GM23338 (cell line): ENCODE data around the gene SLAMF6. TPM values are rescaled to one million over a fixed set of nuclear protein-coding genes. Genes with fewer than 3 reads are reported as not detected.

Experiments used
- ATAC-seq: fragments of 200-7000 bp; cut with Tn5 transposase; 3 replicates; pipeline ENCODE4 v1.9.1; 2020
- DNase-seq: peaks from one replicate; pipeline ENCODE4 v3.0.0-alpha.2; 2015; ENCODE audit warnings: low spot score
- H2AFZ ChIP-seq: fragments of 200-600 bp; sonication (generic); 2 replicates; pipeline ENCODE4 v1.8.0; 2016; ENCODE audit warnings: antibody characterized with exemption, mild to moderate bottlenecking, moderate library complexity
- H3F3A ChIP-seq: fragments of 200-600 bp; sonication (generic); replicated peaks from 2 replicates; pipeline ENCODE4 v1.8.0; 2017; ENCODE audit warnings: antibody characterized with exemption, mixed run types, low read depth
- H3K27ac ChIP-seq: fragments of 200-600 bp; sonication (generic); 2 replicates; pipeline ENCODE4 v1.6.1; 2016; ENCODE audit warnings: low read depth
- H3K27me3 ChIP-seq: fragments of 200-600 bp; sonication (generic); 2 replicates; pipeline ENCODE4 v1.8.0; 2016; ENCODE audit warnings: mild to moderate bottlenecking, mixed run types, moderate library complexity; ENCODE audit not compliant: insufficient read depth
- H3K36me3 ChIP-seq: fragments of 200-600 bp; sonication (generic); 2 replicates; pipeline ENCODE4 v1.8.0; 2016; ENCODE audit warnings: mild to moderate bottlenecking; ENCODE audit not compliant: insufficient read depth
- H3K4me1 ChIP-seq: fragments of 200-600 bp; sonication (generic); 2 replicates; pipeline ENCODE4 v1.8.0; 2016; ENCODE audit warnings: mild to moderate bottlenecking, moderate library complexity; ENCODE audit not compliant: insufficient read depth
- H3K4me2 ChIP-seq: fragments of 200-600 bp; sonication (generic); 2 replicates; pipeline ENCODE4 v1.7.1; 2017; ENCODE audit warnings: mixed run types
- H3K4me3 ChIP-seq: fragments of 200-600 bp; sonication (generic); 2 replicates; pipeline ENCODE4 v1.6.1; 2016; ENCODE audit warnings: mixed run types
- H3K79me2 ChIP-seq: fragments of 200-600 bp; sonication (generic); replicated peaks from 2 replicates; pipeline ENCODE4 v1.8.0; 2017; ENCODE audit warnings: mild to moderate bottlenecking; ENCODE audit not compliant: insufficient read depth
- H3K9me2 ChIP-seq: fragments of 200-600 bp; sonication (generic); 2 replicates; pipeline ENCODE4 v1.8.0; 2017; ENCODE audit not compliant: insufficient read depth
- H4K20me1 ChIP-seq: fragments of 200-600 bp; sonication (generic); replicated peaks from 2 replicates; pipeline ENCODE4 v1.8.0; 2017; ENCODE audit warnings: mild to moderate bottlenecking; ENCODE audit not compliant: insufficient read depth
- H3K27ac Mint-ChIP-seq: 2 replicates; pipeline ENCODE4 v1.8.0; 2020; ENCODE audit warnings: inconsistent platforms, mild to moderate bottlenecking, moderate library complexity, mixed read lengths
- H3K27me3 Mint-ChIP-seq: 3 replicates; pipeline ENCODE4 v1.8.0; 2022; ENCODE audit warnings: low read depth, mild to moderate bottlenecking, moderate library complexity, mixed read lengths, inconsistent platforms; ENCODE audit not compliant: insufficient read depth, poor library complexity
- H3K36me3 Mint-ChIP-seq: 3 replicates; pipeline ENCODE4 v1.8.0; 2021; ENCODE audit warnings: low read depth, mild to moderate bottlenecking, inconsistent platforms, moderate library complexity, mixed read lengths
- H3K4me1 Mint-ChIP-seq: 3 replicates; pipeline ENCODE4 v1.8.0; 2020; ENCODE audit warnings: mild to moderate bottlenecking, inconsistent platforms, mixed read lengths
- H3K4me3 Mint-ChIP-seq: 3 replicates; pipeline ENCODE4 v1.8.0; 2021; ENCODE audit warnings: moderate library complexity, mild to moderate bottlenecking, inconsistent platforms, mixed read lengths
- H3K9me3 Mint-ChIP-seq: 3 replicates; pipeline ENCODE4 v1.8.0; 2020; ENCODE audit warnings: moderate library complexity, mild to moderate bottlenecking, inconsistent platforms, mixed read lengths
- EZH2 ChIP-seq: fragments of 200-600 bp; sonication (generic); IDR thresholded peaks from one replicate; pipeline ENCODE4 v1.8.0; 2017; ENCODE audit warnings: antibody characterized with exemption, mild to moderate bottlenecking, low read depth; ENCODE audit not compliant: unreplicated experiment
- EZH2phosphoT487 ChIP-seq: fragments of 200-600 bp; sonication (generic); IDR thresholded peaks from one replicate; pipeline ENCODE4 v1.8.1; 2018; ENCODE audit warnings: antibody characterized with exemption; ENCODE audit not compliant: unreplicated experiment
- JUNB ChIP-seq: IDR thresholded peaks from one replicate; pipeline ENCODE4 v1.6.1; 2016; ENCODE audit warnings: antibody characterized with exemption; ENCODE audit not compliant: unreplicated experiment
- POLR2AphosphoS5 ChIP-seq: IDR thresholded peaks from 2 replicates; pipeline ENCODE4 v1.6.1; 2016; ENCODE audit warnings: antibody characterized with exemption, low read depth
- STAT1 ChIP-seq: IDR thresholded peaks from one replicate; pipeline ENCODE4 v1.6.1; 2016; ENCODE audit warnings: antibody characterized with exemption; ENCODE audit not compliant: unreplicated experiment
- ZNF114 ChIP-seq: fragments of 250-450 bp; sonication (Bioruptor Pico); IDR thresholded peaks from 2 replicates; pipeline ENCODE4 v1.5.0; 2020; ENCODE audit warnings: mild to moderate bottlenecking, moderate library complexity
- polyA plus RNA-seq: library from polyadenylated mRNA; unstranded; fragments of >200 nt; fragmentation: Nextera tagmentation; extraction: Ambion mirVana; gene quantifications from 2 replicates; pipeline ENCODE4 v1.2.1, GENCODE V29; 2016
- total RNA-seq: library from RNA; depleted of rRNA; stranded (reverse); fragments of >200 nt; shearing (Covaris generic); gene quantifications from 2 replicates; pipeline ENCODE4 v1.2.3, GENCODE V29; 2014
- TF ChIP-seq, protein P1 (sequence below), 2 experiments: fragments of 200-600 bp in 1 of 2; sonication (generic) in 1 of 2; conservative IDR thresholded peaks; 2 replicates each; pipeline versions ENCODE4 v1.5.1 to v1.6.1; 2016 to 2017; ENCODE audit warnings: antibody characterized with exemption in 2 of 2, low read depth in 2 of 2, mild to moderate bottlenecking in 2 of 2, moderate library complexity in 1 of 2
- TF ChIP-seq, protein P2 (sequence below): IDR thresholded peaks from one replicate; pipeline ENCODE4 v1.6.1; 2018; ENCODE audit warnings: antibody characterized with exemption; ENCODE audit not compliant: unreplicated experiment
- TF ChIP-seq, protein P3 (sequence below): fragments of 250-450 bp; sonication (Bioruptor Pico); IDR thresholded peaks from 2 replicates; pipeline ENCODE4 v1.5.0; 2020; ENCODE audit warnings: mild to moderate bottlenecking, moderate library complexity
- TF ChIP-seq, protein P4 (sequence below): IDR thresholded peaks from 2 replicates; pipeline ENCODE4 v1.6.1; 2016; ENCODE audit warnings: antibody characterized with exemption

SLAMF6 gene
- total and polyA plus RNA-seq, 2 experiments from 2014 or later: not detected

DNA sequence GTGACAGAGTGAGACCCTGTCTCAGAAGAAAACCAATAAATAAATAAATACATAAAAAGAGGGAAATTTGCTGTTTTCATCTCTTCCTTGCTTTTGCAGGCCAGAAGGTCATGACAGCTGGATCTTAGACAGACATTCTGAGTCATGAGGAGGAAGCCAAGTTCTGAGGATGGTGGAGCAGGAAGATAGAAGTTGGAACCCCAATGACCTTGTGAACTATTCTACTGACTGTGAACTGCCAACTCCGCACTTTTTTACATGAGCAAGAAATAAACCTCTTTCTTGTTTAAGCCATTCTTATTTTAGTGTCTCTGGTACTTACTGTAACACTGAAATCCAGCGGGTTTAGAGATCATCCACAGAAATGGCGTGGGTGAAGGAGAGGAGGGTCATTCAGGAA, 47.8 kb upstream of the SLAMF6 start:
- no peak overlapping the region for H3K27ac ChIP-seq
- no peaks in the 10 kb centered on the region for H4K20me1 ChIP-seq
- H3K4me2 ChIP-seq: no peak overlapping the region
- no peaks in the 10 kb centered on the region for H3F3A ChIP-seq
- DNase-seq: no peak
- no peaks in the 10 kb centered on the region for H3K79me2 ChIP-seq
- H3K36me3 ChIP-seq: no peaks in the 10 kb centered on the region
- no peaks in the 10 kb centered on the region for H3K36me3 Mint-ChIP-seq
- H3K27me3 Mint-ChIP-seq: peaks cover 3% of the 10 kb centered on the region
- TF ChIP-seq, protein P1, sequence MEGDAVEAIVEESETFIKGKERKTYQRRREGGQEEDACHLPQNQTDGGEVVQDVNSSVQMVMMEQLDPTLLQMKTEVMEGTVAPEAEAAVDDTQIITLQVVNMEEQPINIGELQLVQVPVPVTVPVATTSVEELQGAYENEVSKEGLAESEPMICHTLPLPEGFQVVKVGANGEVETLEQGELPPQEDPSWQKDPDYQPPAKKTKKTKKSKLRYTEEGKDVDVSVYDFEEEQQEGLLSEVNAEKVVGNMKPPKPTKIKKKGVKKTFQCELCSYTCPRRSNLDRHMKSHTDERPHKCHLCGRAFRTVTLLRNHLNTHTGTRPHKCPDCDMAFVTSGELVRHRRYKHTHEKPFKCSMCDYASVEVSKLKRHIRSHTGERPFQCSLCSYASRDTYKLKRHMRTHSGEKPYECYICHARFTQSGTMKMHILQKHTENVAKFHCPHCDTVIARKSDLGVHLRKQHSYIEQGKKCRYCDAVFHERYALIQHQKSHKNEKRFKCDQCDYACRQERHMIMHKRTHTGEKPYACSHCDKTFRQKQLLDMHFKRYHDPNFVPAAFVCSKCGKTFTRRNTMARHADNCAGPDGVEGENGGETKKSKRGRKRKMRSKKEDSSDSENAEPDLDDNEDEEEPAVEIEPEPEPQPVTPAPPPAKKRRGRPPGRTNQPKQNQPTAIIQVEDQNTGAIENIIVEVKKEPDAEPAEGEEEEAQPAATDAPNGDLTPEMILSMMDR (conservative IDR thresholded peaks at IDR 0.05; ENCODE audit: low read depth in 2 of 2): no peak
- no peak overlapping the region for H3K27ac Mint-ChIP-seq
- H3K4me3 ChIP-seq: no peak overlapping the region
- H3K4me3 Mint-ChIP-seq: no peak overlapping the region
- H3K4me1 Mint-ChIP-seq: no peaks in the 10 kb centered on the region
- H3K9me3 Mint-ChIP-seq: no peaks in the 10 kb centered on the region
- H2AFZ ChIP-seq: no peak overlapping the region
- no peaks in the 10 kb centered on the region for H3K4me1 ChIP-seq
- no peaks in the 10 kb centered on the region for H3K9me2 ChIP-seq
- no peaks in the 10 kb centered on the region for H3K27me3 ChIP-seq
- no peak for ATAC-seq

DNA sequence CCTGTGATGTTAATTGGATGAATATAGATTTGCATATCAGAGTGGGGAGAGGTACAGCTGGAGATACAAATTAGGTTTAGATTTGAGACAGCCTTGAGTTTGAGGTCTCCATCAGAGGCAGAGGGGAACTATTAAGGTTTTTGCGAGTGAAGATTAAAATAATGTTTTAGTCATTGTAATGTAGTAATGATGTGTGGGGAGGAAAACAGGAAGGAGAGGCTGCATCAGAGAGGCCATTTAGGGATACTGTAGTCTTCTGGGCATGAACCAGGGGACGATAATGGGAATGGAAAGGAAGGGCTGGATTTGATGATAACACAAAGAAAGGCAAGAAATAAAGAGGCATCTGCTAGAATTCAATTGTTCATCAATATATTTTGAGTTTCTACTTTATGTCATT, 46.8 kb upstream of the SLAMF6 start:
- H3K4me1 ChIP-seq: no peaks in the 10 kb centered on the region
- Mint-ChIP-seq H3K36me3 (no peaks in the 10 kb centered on the region), H3K4me1 (no peaks in the 10 kb centered on the region), H3K9me3 (no peaks in the 10 kb centered on the region), H3K4me3 (no peak overlapping the region), H3K27ac (no peak overlapping the region), H3K27me3 (peaks cover 3% of the 10 kb centered on the region)
- H3K27me3 ChIP-seq: no peaks in the 10 kb centered on the region
- H4K20me1 ChIP-seq: no peaks in the 10 kb centered on the region
- ATAC-seq: no peak
- H3K9me2 ChIP-seq: no peaks in the 10 kb centered on the region
- H3K79me2 ChIP-seq: no peaks in the 10 kb centered on the region
- no peak overlapping the region for H2AFZ ChIP-seq
- no peak overlapping the region for H3K4me3 ChIP-seq
- no peaks in the 10 kb centered on the region for H3F3A ChIP-seq
- DNase-seq: no peak
- H3K4me2 ChIP-seq: no peak overlapping the region
- no peak overlapping the region for H3K27ac ChIP-seq
- H3K36me3 ChIP-seq: no peaks in the 10 kb centered on the region
- TF ChIP-seq STAT1 (no peak), POLR2AphosphoS5 (no peak), JUNB (no peak), EZH2phosphoT487 (no peak), ZNF114 (CRISPR knock-in tag) (no peak), EZH2 (no peak)
- TF ChIP-seq, protein P2, sequence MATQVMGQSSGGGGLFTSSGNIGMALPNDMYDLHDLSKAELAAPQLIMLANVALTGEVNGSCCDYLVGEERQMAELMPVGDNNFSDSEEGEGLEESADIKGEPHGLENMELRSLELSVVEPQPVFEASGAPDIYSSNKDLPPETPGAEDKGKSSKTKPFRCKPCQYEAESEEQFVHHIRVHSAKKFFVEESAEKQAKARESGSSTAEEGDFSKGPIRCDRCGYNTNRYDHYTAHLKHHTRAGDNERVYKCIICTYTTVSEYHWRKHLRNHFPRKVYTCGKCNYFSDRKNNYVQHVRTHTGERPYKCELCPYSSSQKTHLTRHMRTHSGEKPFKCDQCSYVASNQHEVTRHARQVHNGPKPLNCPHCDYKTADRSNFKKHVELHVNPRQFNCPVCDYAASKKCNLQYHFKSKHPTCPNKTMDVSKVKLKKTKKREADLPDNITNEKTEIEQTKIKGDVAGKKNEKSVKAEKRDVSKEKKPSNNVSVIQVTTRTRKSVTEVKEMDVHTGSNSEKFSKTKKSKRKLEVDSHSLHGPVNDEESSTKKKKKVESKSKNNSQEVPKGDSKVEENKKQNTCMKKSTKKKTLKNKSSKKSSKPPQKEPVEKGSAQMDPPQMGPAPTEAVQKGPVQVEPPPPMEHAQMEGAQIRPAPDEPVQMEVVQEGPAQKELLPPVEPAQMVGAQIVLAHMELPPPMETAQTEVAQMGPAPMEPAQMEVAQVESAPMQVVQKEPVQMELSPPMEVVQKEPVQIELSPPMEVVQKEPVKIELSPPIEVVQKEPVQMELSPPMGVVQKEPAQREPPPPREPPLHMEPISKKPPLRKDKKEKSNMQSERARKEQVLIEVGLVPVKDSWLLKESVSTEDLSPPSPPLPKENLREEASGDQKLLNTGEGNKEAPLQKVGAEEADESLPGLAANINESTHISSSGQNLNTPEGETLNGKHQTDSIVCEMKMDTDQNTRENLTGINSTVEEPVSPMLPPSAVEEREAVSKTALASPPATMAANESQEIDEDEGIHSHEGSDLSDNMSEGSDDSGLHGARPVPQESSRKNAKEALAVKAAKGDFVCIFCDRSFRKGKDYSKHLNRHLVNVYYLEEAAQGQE: no peak
- TF ChIP-seq, protein P3, sequence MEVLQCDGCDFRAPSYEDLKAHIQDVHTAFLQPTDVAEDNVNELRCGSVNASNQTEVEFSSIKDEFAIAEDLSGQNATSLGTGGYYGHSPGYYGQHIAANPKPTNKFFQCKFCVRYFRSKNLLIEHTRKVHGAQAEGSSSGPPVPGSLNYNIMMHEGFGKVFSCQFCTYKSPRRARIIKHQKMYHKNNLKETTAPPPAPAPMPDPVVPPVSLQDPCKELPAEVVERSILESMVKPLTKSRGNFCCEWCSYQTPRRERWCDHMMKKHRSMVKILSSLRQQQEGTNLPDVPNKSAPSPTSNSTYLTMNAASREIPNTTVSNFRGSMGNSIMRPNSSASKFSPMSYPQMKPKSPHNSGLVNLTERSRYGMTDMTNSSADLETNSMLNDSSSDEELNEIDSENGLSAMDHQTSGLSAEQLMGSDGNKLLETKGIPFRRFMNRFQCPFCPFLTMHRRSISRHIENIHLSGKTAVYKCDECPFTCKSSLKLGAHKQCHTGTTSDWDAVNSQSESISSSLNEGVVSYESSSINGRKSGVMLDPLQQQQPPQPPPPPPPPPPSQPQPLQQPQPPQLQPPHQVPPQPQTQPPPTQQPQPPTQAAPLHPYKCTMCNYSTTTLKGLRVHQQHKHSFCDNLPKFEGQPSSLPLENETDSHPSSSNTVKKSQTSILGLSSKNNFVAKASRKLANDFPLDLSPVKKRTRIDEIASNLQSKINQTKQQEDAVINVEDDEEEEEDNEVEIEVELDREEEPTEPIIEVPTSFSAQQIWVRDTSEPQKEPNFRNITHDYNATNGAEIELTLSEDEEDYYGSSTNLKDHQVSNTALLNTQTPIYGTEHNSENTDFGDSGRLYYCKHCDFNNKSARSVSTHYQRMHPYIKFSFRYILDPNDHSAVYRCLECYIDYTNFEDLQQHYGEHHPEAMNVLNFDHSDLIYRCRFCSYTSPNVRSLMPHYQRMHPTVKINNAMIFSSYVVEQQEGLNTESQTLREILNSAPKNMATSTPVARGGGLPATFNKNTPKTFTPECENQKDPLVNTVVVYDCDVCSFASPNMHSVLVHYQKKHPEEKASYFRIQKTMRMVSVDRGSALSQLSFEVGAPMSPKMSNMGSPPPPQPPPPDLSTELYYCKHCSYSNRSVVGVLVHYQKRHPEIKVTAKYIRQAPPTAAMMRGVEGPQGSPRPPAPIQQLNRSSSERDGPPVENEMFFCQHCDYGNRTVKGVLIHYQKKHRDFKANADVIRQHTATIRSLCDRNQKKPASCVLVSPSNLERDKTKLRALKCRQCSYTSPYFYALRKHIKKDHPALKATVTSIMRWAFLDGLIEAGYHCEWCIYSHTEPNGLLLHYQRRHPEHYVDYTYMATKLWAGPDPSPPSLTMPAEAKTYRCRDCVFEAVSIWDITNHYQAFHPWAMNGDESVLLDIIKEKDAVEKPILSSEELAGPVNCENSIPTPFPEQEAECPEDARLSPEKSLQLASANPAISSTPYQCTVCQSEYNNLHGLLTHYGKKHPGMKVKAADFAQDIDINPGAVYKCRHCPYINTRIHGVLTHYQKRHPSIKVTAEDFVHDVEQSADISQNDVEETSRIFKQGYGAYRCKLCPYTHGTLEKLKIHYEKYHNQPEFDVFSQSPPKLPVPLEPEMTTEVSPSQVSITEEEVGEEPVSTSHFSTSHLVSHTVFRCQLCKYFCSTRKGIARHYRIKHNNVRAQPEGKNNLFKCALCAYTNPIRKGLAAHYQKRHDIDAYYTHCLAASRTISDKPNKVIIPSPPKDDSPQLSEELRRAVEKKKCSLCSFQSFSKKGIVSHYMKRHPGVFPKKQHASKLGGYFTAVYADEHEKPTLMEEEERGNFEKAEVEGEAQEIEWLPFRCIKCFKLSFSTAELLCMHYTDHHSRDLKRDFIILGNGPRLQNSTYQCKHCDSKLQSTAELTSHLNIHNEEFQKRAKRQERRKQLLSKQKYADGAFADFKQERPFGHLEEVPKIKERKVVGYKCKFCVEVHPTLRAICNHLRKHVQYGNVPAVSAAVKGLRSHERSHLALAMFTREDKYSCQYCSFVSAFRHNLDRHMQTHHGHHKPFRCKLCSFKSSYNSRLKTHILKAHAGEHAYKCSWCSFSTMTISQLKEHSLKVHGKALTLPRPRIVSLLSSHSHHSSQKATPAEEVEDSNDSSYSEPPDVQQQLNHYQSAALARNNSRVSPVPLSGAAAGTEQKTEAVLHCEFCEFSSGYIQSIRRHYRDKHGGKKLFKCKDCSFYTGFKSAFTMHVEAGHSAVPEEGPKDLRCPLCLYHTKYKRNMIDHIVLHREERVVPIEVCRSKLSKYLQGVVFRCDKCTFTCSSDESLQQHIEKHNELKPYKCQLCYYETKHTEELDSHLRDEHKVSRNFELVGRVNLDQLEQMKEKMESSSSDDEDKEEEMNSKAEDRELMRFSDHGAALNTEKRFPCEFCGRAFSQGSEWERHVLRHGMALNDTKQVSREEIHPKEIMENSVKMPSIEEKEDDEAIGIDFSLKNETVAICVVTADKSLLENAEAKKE (CRISPR knock-in tag): no peak
- TF ChIP-seq, protein P4, sequence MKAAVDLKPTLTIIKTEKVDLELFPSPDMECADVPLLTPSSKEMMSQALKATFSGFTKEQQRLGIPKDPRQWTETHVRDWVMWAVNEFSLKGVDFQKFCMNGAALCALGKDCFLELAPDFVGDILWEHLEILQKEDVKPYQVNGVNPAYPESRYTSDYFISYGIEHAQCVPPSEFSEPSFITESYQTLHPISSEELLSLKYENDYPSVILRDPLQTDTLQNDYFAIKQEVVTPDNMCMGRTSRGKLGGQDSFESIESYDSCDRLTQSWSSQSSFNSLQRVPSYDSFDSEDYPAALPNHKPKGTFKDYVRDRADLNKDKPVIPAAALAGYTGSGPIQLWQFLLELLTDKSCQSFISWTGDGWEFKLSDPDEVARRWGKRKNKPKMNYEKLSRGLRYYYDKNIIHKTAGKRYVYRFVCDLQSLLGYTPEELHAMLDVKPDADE: no peak
